Gastrocnemius medialis (tissue), 4 donors: Measurements from ENCODE around the gene RPAIN. TPM values are rescaled to one million over a fixed set of nuclear protein-coding genes. Genes with fewer than 3 reads are reported as not detected.

ENCODE experiments used
- ATAC-seq, 2 donors: fragments of 150-250 bp; one replicate each; pipeline ENCODE4 v1.9.1; 2016
- DNase-seq, 2 donors: peaks; one replicate each; pipeline ENCODE4 v3.0.0-alpha.2; 2019
- H3K27ac ChIP-seq, 4 donors: fragments of 200-600 bp; sonication (generic); 1 replicate in 1 of 4; 2 replicates in 3 of 4; pipeline ENCODE4 v1.5.1; 2016 to 2018; ENCODE audit warnings: mild to moderate bottlenecking in 2 of 4, moderate library complexity in 1 of 4
- H3K27me3 ChIP-seq, 3 donors: fragments of 200-600 bp; sonication (generic) in 2 of 3; 1 replicate in 1 of 3; 2 replicates in 2 of 3; pipeline versions ENCODE4 v1.5.1 to v1.6.0; 2016 to 2019; ENCODE audit warnings: mild to moderate bottlenecking in 1 of 3, moderate library complexity in 1 of 3
- H3K36me3 ChIP-seq, 2 donors: fragments of 200-600 bp; sonication (generic) in 1 of 2; one replicate each; pipeline ENCODE4 v1.5.1; 2017 to 2018
- H3K4me1 ChIP-seq, 2 donors: fragments of 200-600 bp; sonication (generic) in 1 of 2; one replicate each; pipeline ENCODE4 v1.5.1; 2016 to 2017; ENCODE audit warnings: mild to moderate bottlenecking in 2 of 2
- H3K4me3 ChIP-seq, 4 donors: fragments of 200-600 bp; sonication (generic) in 3 of 4; 1 replicate in 1 of 4; 2 replicates in 3 of 4; pipeline ENCODE4 v1.5.1; 2016 to 2019; ENCODE audit warnings: mild to moderate bottlenecking in 2 of 4
- H3K9me3 ChIP-seq, 3 donors: fragments of 200-600 bp; sonication (generic) in 2 of 3; 1 replicate in 1 of 3; 2 replicates in 2 of 3; pipeline ENCODE4 v1.5.1; 2016 to 2019
- POLR2A ChIP-seq, 2 donors: fragments of 450-650 bp; IDR thresholded peaks; one replicate each; pipeline ENCODE4 v1.6.1; 2017; ENCODE audit warnings: antibody characterized with exemption in 2 of 2, mild to moderate bottlenecking in 2 of 2, moderate library complexity in 2 of 2
- in situ Hi-C, 4 donors: fragments of 200-750 bp; cut with MboI; loops; one replicate each; pipeline versions ENCODE4 v1.15.0 to v1.8.0; 2017; ENCODE audit warnings: low sequenced_read_pairs in 4 of 4
- intact Hi-C: fragments of 100-400 bp; cut with DNase I; formaldehyde crosslinking; loops from one replicate; pipeline ENCODE4 v1.15.1; 2023; ENCODE audit warnings: low total_unique reads
- total RNA-seq, 4 donors: library from RNA; depleted of rRNA; stranded (reverse); fragments of >200 nt; gene quantifications; one replicate each; pipeline versions ENCODE4 v1.1.0 to v1.2.3, GENCODE V29; 2016
- TF ChIP-seq, protein P1 (sequence below), 5 experiments: fragments of 450-650 bp in 3 of 5; fragments of 200-600 bp in 2 of 5; sonication (generic) in 2 of 5; IDR thresholded peaks in 4 of 5; conservative IDR thresholded peaks in 1 of 5; 1 replicate in 4 of 5; 2 replicates in 1 of 5; pipeline ENCODE4 v1.5.1; 2016 to 2019; ENCODE audit warnings: antibody characterized with exemption in 5 of 5, mild to moderate bottlenecking in 3 of 5, moderate library complexity in 3 of 5

The RPAIN gene
- total RNA-seq, 4 donors from 2014 or later, result 45.3 to 66.7 (median 53.7) TPM

GRCh38 chr17:5422505-5422904 is 2.5 kb downstream of the RPAIN start:
- Histone ChIP-seq H3K4me3 (no peak overlapping the region), H3K27me3 (no peaks in the 10 kb centered on the region), H3K4me1 (peaks cover 21 to 24% of the 10 kb centered on the region in 2 donors), H3K36me3 (peaks cover 0 to 59% of the 10 kb centered on the region in 2 donors), H3K27ac (no peak overlapping the region), H3K9me3 (no peaks in the 10 kb centered on the region)
- TF ChIP-seq POLR2A (IDR thresholded peaks at IDR 0.05), result no peak
- TF ChIP-seq, protein P1, sequence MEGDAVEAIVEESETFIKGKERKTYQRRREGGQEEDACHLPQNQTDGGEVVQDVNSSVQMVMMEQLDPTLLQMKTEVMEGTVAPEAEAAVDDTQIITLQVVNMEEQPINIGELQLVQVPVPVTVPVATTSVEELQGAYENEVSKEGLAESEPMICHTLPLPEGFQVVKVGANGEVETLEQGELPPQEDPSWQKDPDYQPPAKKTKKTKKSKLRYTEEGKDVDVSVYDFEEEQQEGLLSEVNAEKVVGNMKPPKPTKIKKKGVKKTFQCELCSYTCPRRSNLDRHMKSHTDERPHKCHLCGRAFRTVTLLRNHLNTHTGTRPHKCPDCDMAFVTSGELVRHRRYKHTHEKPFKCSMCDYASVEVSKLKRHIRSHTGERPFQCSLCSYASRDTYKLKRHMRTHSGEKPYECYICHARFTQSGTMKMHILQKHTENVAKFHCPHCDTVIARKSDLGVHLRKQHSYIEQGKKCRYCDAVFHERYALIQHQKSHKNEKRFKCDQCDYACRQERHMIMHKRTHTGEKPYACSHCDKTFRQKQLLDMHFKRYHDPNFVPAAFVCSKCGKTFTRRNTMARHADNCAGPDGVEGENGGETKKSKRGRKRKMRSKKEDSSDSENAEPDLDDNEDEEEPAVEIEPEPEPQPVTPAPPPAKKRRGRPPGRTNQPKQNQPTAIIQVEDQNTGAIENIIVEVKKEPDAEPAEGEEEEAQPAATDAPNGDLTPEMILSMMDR (IDR thresholded peaks at IDR 0.05 in 4 of 5, conservative IDR thresholded peaks at IDR 0.05 in 1 of 5), result no peak
- intact Hi-C loops, result no loop called here
- in situ Hi-C loops, result no loop called here
- no peak for DNase-seq
- ATAC-seq, result no peak

GRCh38 chr17:5424909-5425308 is 4.9 kb downstream of the RPAIN start:
- H3K27me3 ChIP-seq, result no peaks in the 10 kb centered on the region
- no peaks in the 10 kb centered on the region for H3K9me3 ChIP-seq
- no peak overlapping the region for H3K27ac ChIP-seq
- DNase-seq (no peak), ATAC-seq (no peak)
- intact Hi-C loops (no loop called here), in situ Hi-C loops (loop anchor here in 1 of 4 donors (25.0 kb wide), 1 partner anchor 188 kb away; the partner anchor contains the start of gene SCIMP)
- no peak overlapping the region for H3K4me3 ChIP-seq
- H3K4me1 ChIP-seq, result peaks cover 13 to 14% of the 10 kb centered on the region in 2 donors
- peaks cover 0 to 83% of the 10 kb centered on the region in 2 donors for H3K36me3 ChIP-seq
- no peak for TF ChIP-seq POLR2A (IDR thresholded peaks at IDR 0.05)
- TF ChIP-seq, protein P1 (IDR thresholded peaks at IDR 0.05 in 4 of 5, conservative IDR thresholded peaks at IDR 0.05 in 1 of 5), result no peak

GRCh38 chr17:5425826-5426225 is 5.8 kb downstream of the RPAIN start:
- intact Hi-C loops (no loop called here), in situ Hi-C loops (loop anchor here in 1 of 4 donors (25.0 kb wide), 1 partner anchor 189 kb away; the partner anchor contains the start of gene SCIMP)
- no peak for TF ChIP-seq POLR2A (IDR thresholded peaks at IDR 0.05)
- TF ChIP-seq, protein P1 (IDR thresholded peaks at IDR 0.05 in 4 of 5, conservative IDR thresholded peaks at IDR 0.05 in 1 of 5), result no peak
- peaks cover 9 to 10% of the 10 kb centered on the region in 2 donors for H3K4me1 ChIP-seq
- H3K27ac ChIP-seq, result no peak overlapping the region
- ATAC-seq, result no peak
- H3K4me3 ChIP-seq, result no peak overlapping the region
- H3K9me3 ChIP-seq, result no peaks in the 10 kb centered on the region
- no peaks in the 10 kb centered on the region for H3K27me3 ChIP-seq
- peaks cover 0 to 92% of the 10 kb centered on the region in 2 donors for H3K36me3 ChIP-seq
- no peak for DNase-seq

DNA sequence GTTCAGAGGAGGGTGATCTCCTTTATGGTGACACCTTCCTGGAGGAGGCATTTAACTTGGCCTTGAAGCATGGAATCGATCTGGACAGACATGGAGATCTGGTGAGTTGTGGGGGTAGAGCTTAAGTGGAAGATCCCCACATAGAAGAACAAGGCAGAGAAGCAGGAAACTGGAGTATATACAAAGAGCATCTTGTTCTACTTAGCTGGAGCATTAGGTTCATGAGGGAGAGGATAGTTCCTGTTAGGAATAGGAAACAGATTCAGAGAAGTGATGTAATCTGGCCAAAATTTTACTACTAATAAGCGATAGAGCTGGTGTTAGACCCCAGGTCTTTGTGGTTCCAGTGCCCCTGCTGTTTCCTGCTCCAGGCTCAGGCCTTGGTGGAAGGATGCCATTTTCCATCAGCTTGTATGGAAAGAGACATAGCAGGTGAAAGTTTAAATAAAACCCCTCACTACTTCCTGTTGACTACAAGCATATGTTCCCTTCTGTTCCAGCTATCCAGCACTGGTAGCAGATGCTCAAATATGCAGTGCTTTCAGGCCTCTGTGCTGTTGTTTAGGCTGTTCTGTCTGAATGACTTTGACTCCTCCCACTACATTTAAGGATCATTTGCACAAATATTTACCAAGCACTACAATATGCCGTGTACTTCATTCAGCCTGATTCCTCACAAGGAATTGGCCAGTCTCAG is 9.4 kb downstream of the RPAIN start:
- Histone ChIP-seq H3K36me3 (peaks cover 0 to 99% of the 10 kb centered on the region in 2 donors), H3K27me3 (no peaks in the 10 kb centered on the region), H3K4me3 (no peak overlapping the region), H3K9me3 (no peaks in the 10 kb centered on the region), H3K4me1 (no peaks in the 10 kb centered on the region), H3K27ac (no peak overlapping the region)
- intact Hi-C loops (no loop called here), in situ Hi-C loops (loop anchor here in 1 of 4 donors (25.0 kb wide), 1 partner anchor 192 kb away; the partner anchor contains the start of gene SCIMP)
- TF ChIP-seq, protein P1 (IDR thresholded peaks at IDR 0.05 in 4 of 5, conservative IDR thresholded peaks at IDR 0.05 in 1 of 5), result no peak
- no peak for TF ChIP-seq POLR2A (IDR thresholded peaks at IDR 0.05)
- ATAC-seq (no peak), DNase-seq (no peak)
